ENCODE measurements around the gene CDKN1B. TPM values are rescaled to one million over a fixed set of nuclear protein-coding genes. Genes with fewer than 3 reads are reported as not detected.
"Not testable (repeated sequence)": the region's sequence is repeated elsewhere in the genome, so short reads cannot be mapped to it uniquely, and the experiment has no call there.

The CDKN1B gene
- total RNA-seq, 1 donor from 2014 or later: 28.3 TPM

GRCh38 chr12:12733118-12733517 lies 15.9 kb downstream of the CDKN1B start:
- Mint-ChIP-seq H3K27me3 (ENCODE audit: low read depth) (no peaks in the 10 kb centered on the region), H3K27ac (no peak overlapping the region), H3K9me3 (no peaks in the 10 kb centered on the region), H3K36me3 (no peaks in the 10 kb centered on the region), H3K4me3 (no peak overlapping the region), H3K4me1 (peaks cover 24% of the 10 kb centered on the region)
- TF ChIP-seq, protein P1, sequence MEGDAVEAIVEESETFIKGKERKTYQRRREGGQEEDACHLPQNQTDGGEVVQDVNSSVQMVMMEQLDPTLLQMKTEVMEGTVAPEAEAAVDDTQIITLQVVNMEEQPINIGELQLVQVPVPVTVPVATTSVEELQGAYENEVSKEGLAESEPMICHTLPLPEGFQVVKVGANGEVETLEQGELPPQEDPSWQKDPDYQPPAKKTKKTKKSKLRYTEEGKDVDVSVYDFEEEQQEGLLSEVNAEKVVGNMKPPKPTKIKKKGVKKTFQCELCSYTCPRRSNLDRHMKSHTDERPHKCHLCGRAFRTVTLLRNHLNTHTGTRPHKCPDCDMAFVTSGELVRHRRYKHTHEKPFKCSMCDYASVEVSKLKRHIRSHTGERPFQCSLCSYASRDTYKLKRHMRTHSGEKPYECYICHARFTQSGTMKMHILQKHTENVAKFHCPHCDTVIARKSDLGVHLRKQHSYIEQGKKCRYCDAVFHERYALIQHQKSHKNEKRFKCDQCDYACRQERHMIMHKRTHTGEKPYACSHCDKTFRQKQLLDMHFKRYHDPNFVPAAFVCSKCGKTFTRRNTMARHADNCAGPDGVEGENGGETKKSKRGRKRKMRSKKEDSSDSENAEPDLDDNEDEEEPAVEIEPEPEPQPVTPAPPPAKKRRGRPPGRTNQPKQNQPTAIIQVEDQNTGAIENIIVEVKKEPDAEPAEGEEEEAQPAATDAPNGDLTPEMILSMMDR (IDR thresholded peaks at IDR 0.05; ENCODE audit: unreplicated experiment): no peak
- DNase-seq (ENCODE audit: low spot score in 2 of 2, unreplicated experiment in 2 of 2): no peak

DNA sequence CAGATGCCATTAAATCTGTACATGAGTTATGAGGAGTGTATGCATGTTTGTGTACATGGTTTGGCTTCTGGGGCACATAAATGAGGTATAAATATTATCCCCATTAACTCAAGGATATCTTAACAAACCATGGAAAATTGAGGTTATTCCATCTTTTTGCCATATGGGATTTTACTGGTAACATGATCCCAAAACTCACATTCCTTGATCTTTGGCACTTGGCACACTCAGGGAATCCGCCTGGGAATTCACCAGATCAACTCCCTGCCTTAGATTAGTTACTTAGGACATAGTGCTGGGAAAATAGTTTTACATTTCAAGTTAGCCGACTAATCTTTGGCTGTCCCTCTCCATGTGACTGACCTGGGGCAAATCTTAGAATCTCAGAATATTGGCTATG lies 16.9 kb downstream of the CDKN1B start:
- Mint-ChIP-seq H3K36me3 (no peaks in the 10 kb centered on the region), H3K27ac (peak overlapping the region; percentile 4), H3K9me3 (no peaks in the 10 kb centered on the region), H3K4me3 (no peak overlapping the region), H3K27me3 (ENCODE audit: low read depth) (no peaks in the 10 kb centered on the region), H3K4me1 (peaks cover 27% of the 10 kb centered on the region)
- DNase-seq (ENCODE audit: low spot score in 2 of 2, unreplicated experiment in 2 of 2): no peak
- TF ChIP-seq, protein P1 (IDR thresholded peaks at IDR 0.05; ENCODE audit: unreplicated experiment): no peak

DNA sequence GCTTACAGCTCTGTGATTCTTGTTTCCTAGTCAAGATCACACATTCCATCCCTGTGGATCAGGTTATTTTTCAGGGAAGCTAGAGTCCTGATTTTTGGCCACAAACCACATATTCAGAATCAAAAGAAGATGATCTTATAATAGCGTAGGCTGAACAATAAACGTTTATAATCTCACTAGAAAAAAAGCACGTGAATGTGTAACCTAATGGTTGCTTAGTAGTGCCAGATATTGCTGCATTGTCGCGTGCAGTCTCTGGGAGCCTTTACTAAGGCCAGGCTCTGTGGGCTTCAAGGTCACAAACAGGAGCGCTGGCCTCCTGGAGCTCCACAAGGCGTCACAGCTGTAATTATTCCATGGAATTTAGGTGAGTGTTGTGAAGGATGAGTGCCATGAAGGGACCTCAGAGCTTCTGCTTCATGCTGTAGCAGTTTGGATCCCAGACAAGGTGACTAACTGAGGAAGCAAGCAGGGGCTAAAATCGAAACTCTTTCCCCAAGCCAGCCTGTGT lies 17.4 kb downstream of the CDKN1B start:
- Mint-ChIP-seq H3K27me3 (ENCODE audit: low read depth) (no peaks in the 10 kb centered on the region), H3K27ac (peak overlapping the region; percentile 4), H3K9me3 (no peaks in the 10 kb centered on the region), H3K36me3 (no peaks in the 10 kb centered on the region), H3K4me3 (no peak overlapping the region), H3K4me1 (peaks cover 29% of the 10 kb centered on the region)
- TF ChIP-seq, protein P1 (IDR thresholded peaks at IDR 0.05; ENCODE audit: unreplicated experiment): no peak
- no peak for DNase-seq (ENCODE audit: low spot score in 2 of 2, unreplicated experiment in 2 of 2)

DNA sequence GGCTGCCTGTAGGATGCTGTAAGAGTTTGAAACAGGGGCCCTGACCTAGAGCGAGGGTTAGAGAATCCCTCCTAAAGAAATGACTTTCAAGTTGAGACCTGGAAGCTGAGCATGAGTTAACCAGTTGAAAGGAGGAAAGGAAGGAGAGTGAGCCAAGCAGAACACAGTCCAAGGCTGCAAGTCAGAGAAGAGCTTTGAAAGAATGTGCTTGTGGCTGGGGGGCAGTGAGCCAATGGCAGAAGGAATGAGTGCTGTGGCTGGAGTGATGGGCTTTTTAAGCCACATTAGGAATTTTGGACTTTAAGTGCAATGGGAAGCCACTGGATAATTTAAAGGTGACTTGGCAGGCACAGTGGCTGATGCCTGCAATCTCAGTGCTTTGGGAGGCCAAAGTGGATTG lies 18.1 kb downstream of the CDKN1B start:
- no peaks in the 10 kb centered on the region for H3K36me3 Mint-ChIP-seq
- no peaks in the 10 kb centered on the region for H3K27me3 Mint-ChIP-seq (ENCODE audit: low read depth)
- H3K9me3 Mint-ChIP-seq: no peaks in the 10 kb centered on the region
- H3K27ac Mint-ChIP-seq: no peak overlapping the region
- peaks cover 29% of the 10 kb centered on the region for H3K4me1 Mint-ChIP-seq
- DNase-seq (ENCODE audit: low spot score in 2 of 2, unreplicated experiment in 2 of 2): no peak
- TF ChIP-seq, protein P1 (IDR thresholded peaks at IDR 0.05; ENCODE audit: unreplicated experiment): no peak
- H3K4me3 Mint-ChIP-seq: no peak overlapping the region

DNA sequence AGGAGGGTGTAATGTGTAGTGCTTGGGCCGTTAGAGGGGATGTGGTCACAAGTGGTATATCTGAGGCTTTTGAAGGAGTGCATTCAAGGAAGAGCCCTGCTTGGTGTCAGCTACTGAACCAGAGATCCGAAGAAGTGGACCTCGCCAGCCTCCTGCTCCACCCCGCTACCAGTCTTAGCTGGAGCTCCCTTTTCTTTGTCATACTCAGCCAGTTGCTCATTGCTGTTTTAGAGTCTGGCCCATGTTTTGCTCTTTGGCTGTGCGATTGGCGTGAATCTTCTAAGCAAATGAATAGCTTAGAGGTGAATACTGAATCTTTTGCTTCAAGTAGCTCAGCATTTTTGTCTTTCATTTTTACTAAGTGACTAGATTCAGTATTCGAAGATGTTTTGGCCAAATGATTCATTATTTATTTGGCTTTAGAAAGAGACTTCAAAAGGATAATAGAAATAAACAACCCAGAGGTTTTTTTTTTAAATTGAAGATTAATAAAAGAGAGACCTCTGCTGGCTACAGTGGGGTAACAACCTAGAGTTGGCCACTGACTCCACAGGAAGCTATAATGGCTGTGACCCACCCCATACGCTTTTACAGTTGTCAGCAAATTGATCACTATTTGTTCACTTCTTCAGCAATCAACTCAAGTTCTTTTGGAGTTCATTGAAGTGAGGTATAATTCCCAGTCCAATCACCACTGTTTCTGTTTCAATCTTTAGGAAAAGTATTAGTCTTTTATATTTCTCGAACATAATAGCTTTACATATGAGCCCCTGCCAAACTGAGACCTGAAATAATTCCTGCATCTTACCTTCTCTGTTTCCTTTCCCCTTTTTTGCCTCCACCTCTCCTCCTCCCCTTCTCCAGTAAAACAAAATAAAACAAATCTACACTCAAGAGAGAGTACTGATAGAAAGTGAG lies 19.9 kb downstream of the CDKN1B start:
- H3K4me1 Mint-ChIP-seq: peaks cover 34% of the 10 kb centered on the region
- H3K9me3 Mint-ChIP-seq: no peaks in the 10 kb centered on the region
- TF ChIP-seq, protein P1 (IDR thresholded peaks at IDR 0.05; ENCODE audit: unreplicated experiment): no peak
- no peaks in the 10 kb centered on the region for H3K27me3 Mint-ChIP-seq (ENCODE audit: low read depth)
- H3K4me3 Mint-ChIP-seq: no peak overlapping the region
- H3K36me3 Mint-ChIP-seq: no peaks in the 10 kb centered on the region
- no peak for DNase-seq (ENCODE audit: low spot score in 2 of 2, unreplicated experiment in 2 of 2)
- peak overlapping the region; percentile 74 for H3K27ac Mint-ChIP-seq

- H3K4me1 Mint-ChIP-seq: peaks cover 34% of the 10 kb centered on the region
- H3K4me3 Mint-ChIP-seq; H3K27me3 Mint-ChIP-seq (ENCODE audit: low read depth); H3K27ac Mint-ChIP-seq; H3K9me3 Mint-ChIP-seq; DNase-seq (ENCODE audit: low spot score in 2 of 2, unreplicated experiment in 2 of 2); H3K36me3 Mint-ChIP-seq: not testable (repeated sequence)
Observed at GRCh38 chr12:12738152-12738551, 21.0 kb downstream of the CDKN1B start.
